HEK293 (cell line): ENCODE measurements around the gene ABHD10.

Experiments used
- CTCF ChIA-PET: fragments of 350-600 bp; formaldehyde crosslinking; extraction: SDS; loops from one replicate; lab custom pipeline; 2021; ENCODE audit warnings: antibody characterized with exemption; lab: Yijun Ruan, JAX
- POLR2A ChIA-PET: fragments of 300-600 bp; formaldehyde crosslinking; extraction: SDS; loops from one replicate; lab custom pipeline; 2020; ENCODE audit warnings: antibody characterized with exemption, inconsistent platforms; lab: Yijun Ruan, JAX
- H3K27ac ChIP-seq: fragments of 200-500 bp; sonication (Bioruptor generic); 2 replicates; pipeline ENCODE4 v1.5.1; 2014; ENCODE audit warnings: low read depth, low read length, control low read depth, inconsistent platforms; ENCODE audit errors: extremely low read depth
- H3K36me3 ChIP-seq, 2 experiments: fragments of 200-500 bp in 1 of 2; sonication (Bioruptor generic) in 1 of 2; 1 replicate in 1 of 2; 2 replicates in 1 of 2; pipeline ENCODE4 v1.5.1; 2014 to 2017; ENCODE audit warnings: inconsistent platforms in 2 of 2, low read length in 2 of 2; ENCODE audit not compliant: control insufficient read depth in 2 of 2, insufficient read depth in 1 of 2
- H3K4me1 ChIP-seq: fragments of 200-500 bp; sonication (Bioruptor generic); 2 replicates; pipeline ENCODE4 v1.5.1; 2014; ENCODE audit warnings: mild to moderate bottlenecking, low read length, inconsistent platforms; ENCODE audit not compliant: control insufficient read depth, insufficient read depth
- H3K4me3 ChIP-seq: 2 replicates; pipeline ENCODE4 v1.5.1; 2011; ENCODE audit warnings: low read depth, mild to moderate bottlenecking, control low read depth, low read length, moderate library complexity
- H3K9me3 ChIP-seq: fragments of 200-500 bp; sonication (Bioruptor generic); 2 replicates; pipeline ENCODE4 v1.5.1; 2014; ENCODE audit warnings: low read depth, low read length, inconsistent platforms; ENCODE audit not compliant: control insufficient read depth, insufficient read depth
- GLIS1 ChIP-seq: fragments of 450-650 bp; formaldehyde crosslinking; IDR thresholded peaks from 2 replicates; pipeline ENCODE4 v1.5.1; 2016; ENCODE audit warnings: missing biosample characterization, missing genetic modification characterization
- HOXD13 ChIP-seq: sonication (generic); formaldehyde crosslinking; IDR thresholded peaks from 2 replicates; pipeline ENCODE4 v1.8.0; 2022; ENCODE audit warnings: missing genetic modification reagents, borderline replicate concordance
- MZF1 ChIP-seq: fragments of 450-650 bp; formaldehyde crosslinking; IDR thresholded peaks from 2 replicates; pipeline ENCODE4 v1.5.1; 2017; ENCODE audit warnings: missing biosample characterization, missing genetic modification characterization, borderline replicate concordance
- PRDM1 ChIP-seq: fragments of 450-650 bp; formaldehyde crosslinking; IDR thresholded peaks from 2 replicates; pipeline ENCODE4; 2016; ENCODE audit warnings: missing biosample characterization, missing genetic modification characterization
- REPIN1 ChIP-seq: fragments of 450-650 bp; formaldehyde crosslinking; IDR thresholded peaks from 2 replicates; pipeline ENCODE4 v1.5.1; 2017; ENCODE audit warnings: missing biosample characterization, missing genetic modification characterization, low read depth
- SALL2 ChIP-seq: fragments of 450-650 bp; formaldehyde crosslinking; IDR thresholded peaks from 2 replicates; pipeline ENCODE4 v1.5.0; 2017; ENCODE audit warnings: missing biosample characterization, mild to moderate bottlenecking, missing genetic modification characterization, borderline replicate concordance
- SP7 ChIP-seq: fragments of 450-650 bp; formaldehyde crosslinking; IDR thresholded peaks from 2 replicates; pipeline ENCODE4 v1.5.1; 2016; ENCODE audit warnings: missing biosample characterization, missing genetic modification characterization
- ZBTB48 ChIP-seq: fragments of 450-650 bp; formaldehyde crosslinking; IDR thresholded peaks from 2 replicates; pipeline ENCODE4 v1.5.1; 2016; ENCODE audit warnings: missing biosample characterization, missing genetic modification characterization
- ZFHX2 ChIP-seq: fragments of 450-650 bp; formaldehyde crosslinking; conservative IDR thresholded peaks from 2 replicates; pipeline ENCODE4 v1.5.1; 2016; ENCODE audit warnings: missing biosample characterization, missing genetic modification characterization
- ZFP41 ChIP-seq: fragments of 450-650 bp; formaldehyde crosslinking; IDR thresholded peaks from 2 replicates; pipeline ENCODE4 v1.5.1; 2016; ENCODE audit warnings: missing biosample characterization, missing genetic modification characterization, borderline replicate concordance
- ZNF121 ChIP-seq: fragments of 450-650 bp; formaldehyde crosslinking; IDR thresholded peaks from 2 replicates; pipeline ENCODE4 v1.5.1; 2016; ENCODE audit warnings: missing biosample characterization, missing genetic modification characterization
- ZNF133 ChIP-seq: fragments of 450-650 bp; formaldehyde crosslinking; IDR thresholded peaks from 2 replicates; pipeline ENCODE4 v1.5.1; 2016; ENCODE audit warnings: missing biosample characterization, missing genetic modification characterization
- ZNF157 ChIP-seq: fragments of 450-650 bp; formaldehyde crosslinking; IDR thresholded peaks from 2 replicates; pipeline ENCODE4 v1.5.1; 2016; ENCODE audit warnings: missing biosample characterization, missing genetic modification characterization
- ZNF169 ChIP-seq: fragments of 450-650 bp; formaldehyde crosslinking; IDR thresholded peaks from 2 replicates; pipeline ENCODE4 v1.5.1; 2016; ENCODE audit warnings: missing biosample characterization, missing genetic modification characterization
- ZNF2 ChIP-seq: fragments of 450-650 bp; formaldehyde crosslinking; IDR thresholded peaks from 2 replicates; pipeline ENCODE4 v1.5.1; 2016; ENCODE audit warnings: missing biosample characterization, missing genetic modification characterization
- ZNF223 ChIP-seq: fragments of 450-650 bp; formaldehyde crosslinking; IDR thresholded peaks from 2 replicates; pipeline ENCODE4 v1.5.1; 2016; ENCODE audit warnings: missing biosample characterization, missing genetic modification characterization
- ZNF341 ChIP-seq: fragments of 450-650 bp; formaldehyde crosslinking; IDR thresholded peaks from 2 replicates; pipeline ENCODE4; 2016; ENCODE audit warnings: low read depth, missing biosample characterization, missing genetic modification characterization
- ZNF558 ChIP-seq: fragments of 450-650 bp; formaldehyde crosslinking; IDR thresholded peaks from 2 replicates; pipeline ENCODE4 v1.5.1; 2016; ENCODE audit warnings: missing biosample characterization, missing genetic modification characterization
- ZNF645 ChIP-seq: fragments of 450-650 bp; formaldehyde crosslinking; IDR thresholded peaks from 2 replicates; pipeline ENCODE4; 2016; ENCODE audit warnings: missing biosample characterization, missing genetic modification characterization
- ZNF660 ChIP-seq: fragments of 450-650 bp; IDR thresholded peaks from 2 replicates; pipeline ENCODE4 v1.5.1; 2018; ENCODE audit warnings: missing biosample characterization, mild to moderate bottlenecking, missing genetic modification characterization
- ZNF692 ChIP-seq: fragments of 450-650 bp; formaldehyde crosslinking; IDR thresholded peaks from 2 replicates; pipeline ENCODE4 v1.5.1; 2016; ENCODE audit warnings: missing biosample characterization, missing genetic modification characterization
- ZNF785 ChIP-seq: fragments of 450-650 bp; formaldehyde crosslinking; IDR thresholded peaks from 2 replicates; pipeline ENCODE4 v1.5.1; 2016; ENCODE audit warnings: missing biosample characterization, missing genetic modification characterization
- ZNF837 ChIP-seq: fragments of 450-650 bp; formaldehyde crosslinking; IDR thresholded peaks from 2 replicates; pipeline ENCODE4 v1.5.1; 2016; ENCODE audit warnings: missing biosample characterization, missing genetic modification characterization
- ZNF843 ChIP-seq: fragments of 450-650 bp; formaldehyde crosslinking; IDR thresholded peaks from 2 replicates; pipeline ENCODE4 v1.5.1; 2016; ENCODE audit warnings: missing biosample characterization, missing genetic modification characterization
- TF ChIP-seq, protein P1 (sequence below): fragments of 450-650 bp; formaldehyde crosslinking; IDR thresholded peaks from 2 replicates; pipeline ENCODE4 v1.5.1; 2017; ENCODE audit warnings: missing biosample characterization, missing genetic modification characterization
- TF ChIP-seq, protein P2 (sequence below): fragments of 450-650 bp; formaldehyde crosslinking; IDR thresholded peaks from 2 replicates; pipeline ENCODE4 v1.5.0; 2017; ENCODE audit warnings: missing biosample characterization, missing genetic modification characterization, borderline replicate concordance
- TF ChIP-seq, protein P3 (sequence below): fragments of 450-650 bp; formaldehyde crosslinking; IDR thresholded peaks from 2 replicates; pipeline ENCODE4 v1.5.1; 2017; ENCODE audit warnings: missing biosample characterization, missing genetic modification characterization

The ABHD10 gene

GRCh38 chr3:111936967-111937366, 41.9 kb upstream of the ABHD10 start:
- TF ChIP-seq SP7 (tag by site-specific recombination) (no peak), ZNF121 (tag by site-specific recombination) (no peak), REPIN1 (tag by site-specific recombination) (no peak), ZNF157 (no peak), ZNF785 (tag by site-specific recombination) (no peak), ZBTB48 (no peak), ZNF660 (tag by site-specific recombination) (no peak), PRDM1 (no peak), GLIS1 (tag by site-specific recombination) (no peak), ZNF692 (tag by site-specific recombination) (no peak), ZNF837 (tag by site-specific recombination) (no peak), SALL2 (no peak), ZNF843 (no peak), ZNF341 (tag by site-specific recombination) (no peak), ZNF2 (tag by site-specific recombination) (no peak)
- TF ChIP-seq, protein P1, sequence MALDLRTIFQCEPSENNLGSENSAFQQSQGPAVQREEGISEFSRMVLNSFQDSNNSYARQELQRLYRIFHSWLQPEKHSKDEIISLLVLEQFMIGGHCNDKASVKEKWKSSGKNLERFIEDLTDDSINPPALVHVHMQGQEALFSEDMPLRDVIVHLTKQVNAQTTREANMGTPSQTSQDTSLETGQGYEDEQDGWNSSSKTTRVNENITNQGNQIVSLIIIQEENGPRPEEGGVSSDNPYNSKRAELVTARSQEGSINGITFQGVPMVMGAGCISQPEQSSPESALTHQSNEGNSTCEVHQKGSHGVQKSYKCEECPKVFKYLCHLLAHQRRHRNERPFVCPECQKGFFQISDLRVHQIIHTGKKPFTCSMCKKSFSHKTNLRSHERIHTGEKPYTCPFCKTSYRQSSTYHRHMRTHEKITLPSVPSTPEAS (tag by site-specific recombination), result no peak
- Histone ChIP-seq H3K4me3 (no peak overlapping the region), H3K36me3 (peaks cover 0 to 12% of the 10 kb centered on the region in 2 experiments; a peak in 1 of 3 replicates), H3K27ac (no peak overlapping the region), H3K9me3 (no peaks in the 10 kb centered on the region), H3K4me1 (0 out of 2 replicates have a peak, but pooled peaks cover 5% of the 10 kb centered on the region)
- ChIA-PET POLR2A (no interaction called here), CTCF (interaction anchor here (0.7 to 1.2 kb wide), 2 partner anchors 34 to 78 kb away, joined by 3 read pairs; no protein-coding TSS in a partner anchor)

GRCh38 chr3:111937871-111938270, 41.0 kb upstream of the ABHD10 start:
- Histone ChIP-seq H3K4me1 (0 out of 2 replicates have a peak, but pooled peaks cover 5% of the 10 kb centered on the region), H3K9me3 (no peaks in the 10 kb centered on the region), H3K36me3 (peaks cover 0 to 12% of the 10 kb centered on the region in 2 experiments; a peak in 1 of 3 replicates)
- TF ChIP-seq, protein P2, sequence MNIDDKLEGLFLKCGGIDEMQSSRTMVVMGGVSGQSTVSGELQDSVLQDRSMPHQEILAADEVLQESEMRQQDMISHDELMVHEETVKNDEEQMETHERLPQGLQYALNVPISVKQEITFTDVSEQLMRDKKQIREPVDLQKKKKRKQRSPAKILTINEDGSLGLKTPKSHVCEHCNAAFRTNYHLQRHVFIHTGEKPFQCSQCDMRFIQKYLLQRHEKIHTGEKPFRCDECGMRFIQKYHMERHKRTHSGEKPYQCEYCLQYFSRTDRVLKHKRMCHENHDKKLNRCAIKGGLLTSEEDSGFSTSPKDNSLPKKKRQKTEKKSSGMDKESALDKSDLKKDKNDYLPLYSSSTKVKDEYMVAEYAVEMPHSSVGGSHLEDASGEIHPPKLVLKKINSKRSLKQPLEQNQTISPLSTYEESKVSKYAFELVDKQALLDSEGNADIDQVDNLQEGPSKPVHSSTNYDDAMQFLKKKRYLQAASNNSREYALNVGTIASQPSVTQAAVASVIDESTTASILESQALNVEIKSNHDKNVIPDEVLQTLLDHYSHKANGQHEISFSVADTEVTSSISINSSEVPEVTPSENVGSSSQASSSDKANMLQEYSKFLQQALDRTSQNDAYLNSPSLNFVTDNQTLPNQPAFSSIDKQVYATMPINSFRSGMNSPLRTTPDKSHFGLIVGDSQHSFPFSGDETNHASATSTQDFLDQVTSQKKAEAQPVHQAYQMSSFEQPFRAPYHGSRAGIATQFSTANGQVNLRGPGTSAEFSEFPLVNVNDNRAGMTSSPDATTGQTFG (tag by site-specific recombination), result no peak
- no peak for TF ChIP-seq ZNF133 (tag by site-specific recombination)
- TF ChIP-seq, all 188 proteins: peak for 0
- Histone ChIP-seq H3K27ac (no peak overlapping the region), H3K4me3 (no peak overlapping the region)
- ChIA-PET CTCF (no interaction called here), POLR2A (no interaction called here)

- CTCF ChIA-PET, result no interaction called here
- POLR2A ChIA-PET, result no interaction called here
- TF ChIP-seq ZNF645 (tag by site-specific recombination), result no peak
- no peak for TF ChIP-seq ZFP41 (tag by site-specific recombination)
- TF ChIP-seq HOXD13 (CRISPR knock-in tag), result no peak
- TF ChIP-seq ZFHX2 (tag by site-specific recombination), result no peak
- no peak for TF ChIP-seq ZNF558 (tag by site-specific recombination)
- no peak for TF ChIP-seq MZF1 (tag by site-specific recombination)
- no peak for TF ChIP-seq ZNF169 (tag by site-specific recombination)
- no peak for TF ChIP-seq ZNF223
- TF ChIP-seq, protein P3, sequence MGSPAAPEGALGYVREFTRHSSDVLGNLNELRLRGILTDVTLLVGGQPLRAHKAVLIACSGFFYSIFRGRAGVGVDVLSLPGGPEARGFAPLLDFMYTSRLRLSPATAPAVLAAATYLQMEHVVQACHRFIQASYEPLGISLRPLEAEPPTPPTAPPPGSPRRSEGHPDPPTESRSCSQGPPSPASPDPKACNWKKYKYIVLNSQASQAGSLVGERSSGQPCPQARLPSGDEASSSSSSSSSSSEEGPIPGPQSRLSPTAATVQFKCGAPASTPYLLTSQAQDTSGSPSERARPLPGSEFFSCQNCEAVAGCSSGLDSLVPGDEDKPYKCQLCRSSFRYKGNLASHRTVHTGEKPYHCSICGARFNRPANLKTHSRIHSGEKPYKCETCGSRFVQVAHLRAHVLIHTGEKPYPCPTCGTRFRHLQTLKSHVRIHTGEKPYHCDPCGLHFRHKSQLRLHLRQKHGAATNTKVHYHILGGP, result no peak
- TF ChIP-seq ZNF837 (tag by site-specific recombination), result no peak
Measured at GRCh38 chr3:111939873-111940272, 39.0 kb upstream of the ABHD10 start.

More at GRCh38 chr3:111939873-111940272, 39.0 kb upstream of the ABHD10 start:
- H3K9me3 ChIP-seq, result no peaks in the 10 kb centered on the region
- H3K4me3 ChIP-seq, result no peak overlapping the region
- H3K4me1 ChIP-seq, result 0 out of 2 replicates have a peak, but pooled peaks cover 5% of the 10 kb centered on the region
- no peak overlapping the region for H3K27ac ChIP-seq
- H3K36me3 ChIP-seq, result peaks cover 0 to 12% of the 10 kb centered on the region in 2 experiments; a peak in 1 of 3 replicates
